Measurements from ENCODE around the gene GNB1L.

GNB1L gene

DNA sequence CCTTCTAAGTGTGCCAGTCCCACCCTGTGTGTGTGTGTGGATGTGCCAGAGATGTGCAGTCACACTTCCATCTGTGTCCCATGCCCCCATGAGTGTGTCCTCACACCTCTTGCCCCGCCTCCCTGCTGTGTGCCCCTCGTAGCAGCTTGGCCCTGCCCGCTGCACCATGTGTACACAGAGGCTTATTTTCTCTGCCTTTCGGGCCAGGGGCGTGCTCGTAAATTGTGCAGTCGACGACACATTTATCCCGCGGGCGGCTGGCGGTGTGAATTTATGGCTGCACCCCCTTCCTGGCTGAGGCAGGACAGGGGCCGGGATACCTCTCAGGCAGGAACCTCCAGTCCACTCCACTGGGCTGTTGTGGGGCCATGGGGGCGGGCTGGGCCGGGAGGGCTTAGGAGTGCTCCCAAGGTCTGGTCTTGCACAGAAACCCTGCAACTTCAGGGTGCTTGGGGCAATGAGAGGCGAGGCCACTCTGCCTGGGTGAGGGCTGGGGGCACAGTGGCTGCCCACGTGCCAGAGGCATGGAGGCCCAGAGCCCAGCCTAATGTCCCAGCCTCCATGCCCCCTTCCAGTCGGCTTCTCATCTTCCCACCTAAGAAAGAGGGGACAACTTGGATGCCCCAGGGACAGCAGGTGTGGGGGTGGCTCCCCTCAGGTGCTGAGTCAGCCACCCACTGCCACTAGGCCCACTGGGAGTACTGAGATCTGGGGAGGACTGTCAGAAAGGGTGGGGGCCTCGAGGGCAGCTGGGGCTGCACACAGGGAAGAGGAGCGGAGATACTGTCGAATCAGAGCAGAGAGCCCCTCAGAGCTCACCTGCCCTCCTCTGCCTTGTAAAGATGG lies 118.8 kb downstream of the GNB1L start:
- Histone ChIP-seq H3K4me2 (ENCODE audit: low read length) (no peak overlapping the region), H3K27me3 (ENCODE audit: low read depth, low read length) (no peaks in the 10 kb centered on the region), H2AFZ (ENCODE audit: low read depth, low read length) (no peak overlapping the region), H3K9ac (ENCODE audit: low read length) (no peak overlapping the region), H3K4me3 (ENCODE audit: low read length) (no peak overlapping the region), H3K4me1 (ENCODE audit: low read length) (no peaks in the 10 kb centered on the region), H3K36me3 (replicated peaks; ENCODE audit: low read depth, low read length) (no peaks in the 10 kb centered on the region), H3K9me3 (ENCODE audit: insufficient read depth, low read length) (no peaks in the 10 kb centered on the region), H3K79me2 (ENCODE audit: low read length) (no peaks in the 10 kb centered on the region), H4K20me1 (ENCODE audit: insufficient read depth, low read length) (no peaks in the 10 kb centered on the region), H3K27ac (ENCODE audit: low read length) (no peak overlapping the region)
- TF ChIP-seq EZH2phosphoT487 (IDR thresholded peaks at IDR 0.05; ENCODE audit: low read depth): no peak
- TF ChIP-seq, protein P1, sequence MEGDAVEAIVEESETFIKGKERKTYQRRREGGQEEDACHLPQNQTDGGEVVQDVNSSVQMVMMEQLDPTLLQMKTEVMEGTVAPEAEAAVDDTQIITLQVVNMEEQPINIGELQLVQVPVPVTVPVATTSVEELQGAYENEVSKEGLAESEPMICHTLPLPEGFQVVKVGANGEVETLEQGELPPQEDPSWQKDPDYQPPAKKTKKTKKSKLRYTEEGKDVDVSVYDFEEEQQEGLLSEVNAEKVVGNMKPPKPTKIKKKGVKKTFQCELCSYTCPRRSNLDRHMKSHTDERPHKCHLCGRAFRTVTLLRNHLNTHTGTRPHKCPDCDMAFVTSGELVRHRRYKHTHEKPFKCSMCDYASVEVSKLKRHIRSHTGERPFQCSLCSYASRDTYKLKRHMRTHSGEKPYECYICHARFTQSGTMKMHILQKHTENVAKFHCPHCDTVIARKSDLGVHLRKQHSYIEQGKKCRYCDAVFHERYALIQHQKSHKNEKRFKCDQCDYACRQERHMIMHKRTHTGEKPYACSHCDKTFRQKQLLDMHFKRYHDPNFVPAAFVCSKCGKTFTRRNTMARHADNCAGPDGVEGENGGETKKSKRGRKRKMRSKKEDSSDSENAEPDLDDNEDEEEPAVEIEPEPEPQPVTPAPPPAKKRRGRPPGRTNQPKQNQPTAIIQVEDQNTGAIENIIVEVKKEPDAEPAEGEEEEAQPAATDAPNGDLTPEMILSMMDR (IDR thresholded peaks at IDR 0.05; ENCODE audit: low read depth, low read length): no peak

DNA sequence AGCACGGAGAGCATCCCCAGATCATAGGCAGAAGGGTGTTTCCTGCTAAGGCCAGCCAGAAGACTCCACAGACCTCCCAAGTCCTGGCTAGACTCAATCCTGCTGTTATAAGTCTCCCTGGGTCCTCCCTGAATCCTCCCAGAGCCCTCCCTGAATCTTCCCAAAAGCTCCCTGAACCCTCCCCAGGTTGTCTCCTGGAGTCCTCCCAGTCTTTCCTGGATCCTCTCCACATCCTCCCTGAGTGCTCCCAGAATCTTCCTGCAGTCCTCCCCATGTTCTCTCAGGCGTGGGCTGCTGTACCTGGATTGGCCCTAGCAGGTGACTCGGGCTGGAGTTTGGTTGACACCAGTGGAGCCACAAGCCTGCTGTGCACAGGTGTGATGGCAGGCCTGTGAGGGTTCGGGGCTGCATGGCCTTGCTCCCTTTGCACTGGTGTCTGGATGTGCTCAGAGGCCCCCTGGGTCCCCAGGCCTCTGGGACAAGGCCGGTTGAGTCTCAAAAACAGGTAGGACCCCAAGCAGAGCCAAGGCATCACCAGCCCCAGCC lies 119.8 kb downstream of the GNB1L start:
- H3K27ac ChIP-seq (ENCODE audit: low read length): no peak overlapping the region
- no peaks in the 10 kb centered on the region for H3K4me1 ChIP-seq (ENCODE audit: low read length)
- TF ChIP-seq, protein P1 (IDR thresholded peaks at IDR 0.05; ENCODE audit: low read depth, low read length): no peak
- TF ChIP-seq EZH2phosphoT487 (IDR thresholded peaks at IDR 0.05; ENCODE audit: low read depth): no peak
- no peak overlapping the region for H3K4me2 ChIP-seq (ENCODE audit: low read length)
- no peak overlapping the region for H3K9ac ChIP-seq (ENCODE audit: low read length)
- H3K79me2 ChIP-seq (ENCODE audit: low read length): no peaks in the 10 kb centered on the region
- H4K20me1 ChIP-seq (ENCODE audit: insufficient read depth, low read length): no peaks in the 10 kb centered on the region
- no peak overlapping the region for H3K4me3 ChIP-seq (ENCODE audit: low read length)
- no peak overlapping the region for H2AFZ ChIP-seq (ENCODE audit: low read depth, low read length)
- no peaks in the 10 kb centered on the region for H3K9me3 ChIP-seq (ENCODE audit: insufficient read depth, low read length)
- H3K27me3 ChIP-seq (ENCODE audit: low read depth, low read length): no peaks in the 10 kb centered on the region
- H3K36me3 ChIP-seq (replicated peaks; ENCODE audit: low read depth, low read length): no peaks in the 10 kb centered on the region

DNA sequence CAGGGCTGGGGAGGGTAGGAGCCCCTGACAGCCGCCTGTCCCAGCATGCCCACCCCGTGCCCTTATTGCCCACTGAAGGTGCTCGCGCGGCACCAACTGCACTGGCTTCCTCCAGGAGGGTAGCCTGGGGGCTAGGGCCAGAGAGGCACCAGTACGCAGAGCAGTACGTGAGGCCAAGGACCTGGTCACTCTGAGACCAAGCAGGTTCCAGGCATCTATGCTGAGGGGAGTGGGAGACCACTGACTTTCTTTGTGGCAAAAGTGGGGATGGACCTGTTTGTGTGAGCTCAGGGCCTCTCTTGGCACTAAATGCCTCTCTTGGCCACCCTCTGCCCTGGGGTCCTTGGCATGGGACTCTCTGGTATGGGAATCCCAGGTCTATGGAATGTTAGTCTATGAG lies 120.5 kb downstream of the GNB1L start:
- no peaks in the 10 kb centered on the region for H3K4me1 ChIP-seq (ENCODE audit: low read length)
- H3K4me3 ChIP-seq (ENCODE audit: low read length): no peak overlapping the region
- H3K27me3 ChIP-seq (ENCODE audit: low read depth, low read length): no peaks in the 10 kb centered on the region
- H3K79me2 ChIP-seq (ENCODE audit: low read length): no peaks in the 10 kb centered on the region
- TF ChIP-seq EZH2phosphoT487 (IDR thresholded peaks at IDR 0.05; ENCODE audit: low read depth): no peak
- TF ChIP-seq, protein P1 (IDR thresholded peaks at IDR 0.05; ENCODE audit: low read depth, low read length): no peak
- no peaks in the 10 kb centered on the region for H4K20me1 ChIP-seq (ENCODE audit: insufficient read depth, low read length)
- H3K4me2 ChIP-seq (ENCODE audit: low read length): no peak overlapping the region
- no peaks in the 10 kb centered on the region for H3K9me3 ChIP-seq (ENCODE audit: insufficient read depth, low read length)
- H2AFZ ChIP-seq (ENCODE audit: low read depth, low read length): no peak overlapping the region
- no peak overlapping the region for H3K27ac ChIP-seq (ENCODE audit: low read length)
- no peaks in the 10 kb centered on the region for H3K36me3 ChIP-seq (replicated peaks; ENCODE audit: low read depth, low read length)
- no peak overlapping the region for H3K9ac ChIP-seq (ENCODE audit: low read length)

DNA sequence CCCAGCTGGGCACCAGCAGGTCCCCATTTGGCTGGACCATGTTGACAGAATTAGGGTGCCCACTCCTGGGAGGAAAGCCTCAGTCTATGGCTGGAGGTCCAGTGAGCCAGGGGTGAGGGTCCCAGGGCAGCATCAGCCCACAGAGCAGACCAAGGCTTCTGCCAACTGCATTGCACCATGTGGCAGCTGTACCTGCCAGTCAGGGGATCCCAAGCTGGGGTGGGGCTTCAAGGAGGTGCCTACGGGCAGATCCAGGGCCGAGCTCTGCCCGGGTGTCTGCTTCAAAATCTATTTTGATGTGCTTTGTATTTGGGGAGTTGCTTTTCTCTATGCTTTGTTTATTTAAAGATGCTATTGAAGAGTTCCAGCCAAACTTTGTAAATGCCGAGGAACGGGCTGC lies 120.9 kb downstream of the GNB1L start:
- no peak overlapping the region for H3K27ac ChIP-seq (ENCODE audit: low read length)
- TF ChIP-seq EZH2phosphoT487 (IDR thresholded peaks at IDR 0.05; ENCODE audit: low read depth): no peak
- TF ChIP-seq, protein P1 (IDR thresholded peaks at IDR 0.05; ENCODE audit: low read depth, low read length): no peak

More for the DNA sequence above, 120.9 kb downstream of the GNB1L start:
- no peaks in the 10 kb centered on the region for H4K20me1 ChIP-seq (ENCODE audit: insufficient read depth, low read length)
- no peak overlapping the region for H2AFZ ChIP-seq (ENCODE audit: low read depth, low read length)
- H3K36me3 ChIP-seq (replicated peaks; ENCODE audit: low read depth, low read length): no peaks in the 10 kb centered on the region
- no peak overlapping the region for H3K4me3 ChIP-seq (ENCODE audit: low read length)
- no peaks in the 10 kb centered on the region for H3K27me3 ChIP-seq (ENCODE audit: low read depth, low read length)
- H3K4me2 ChIP-seq (ENCODE audit: low read length): no peak overlapping the region
- no peaks in the 10 kb centered on the region for H3K79me2 ChIP-seq (ENCODE audit: low read length)
- no peaks in the 10 kb centered on the region for H3K4me1 ChIP-seq (ENCODE audit: low read length)
- H3K9me3 ChIP-seq (ENCODE audit: insufficient read depth, low read length): no peaks in the 10 kb centered on the region
- H3K9ac ChIP-seq (ENCODE audit: low read length): no peak overlapping the region
